Right atrium auricular region (tissue), 2 donors: ENCODE data around the gene HOXB1. TPM values are rescaled to one million over a fixed set of nuclear protein-coding genes. Genes with fewer than 3 reads are reported as not detected.

ENCODE experiments used
- DNase-seq: peaks from one replicate; pipeline ENCODE4 v3.0.0-alpha.2; 2019; ENCODE audit warnings: low spot score
- H3K27ac ChIP-seq, 2 donors: fragments of 200-600 bp; sonication (generic); 1 replicate in 1 of 2; 2 replicates in 1 of 2; pipeline ENCODE4 v1.5.1; 2016 to 2019
- H3K27me3 ChIP-seq, 2 donors: fragments of 200-600 bp; sonication (generic); one replicate each; pipeline versions ENCODE4 v1.5.1 to v1.6.0; 2017 to 2019
- H3K36me3 ChIP-seq: fragments of 200-600 bp; sonication (generic); one replicate; pipeline ENCODE4 v1.5.1; 2016
- H3K4me1 ChIP-seq, 2 donors: fragments of 200-600 bp; sonication (generic); one replicate each; pipeline versions ENCODE4 v1.5.1 to v1.6.0; 2017 to 2019
- H3K4me3 ChIP-seq, 2 donors: fragments of 200-600 bp; sonication (generic); 1 replicate in 1 of 2; 2 replicates in 1 of 2; pipeline ENCODE4 v1.5.1; 2017 to 2019; ENCODE audit warnings: mild to moderate bottlenecking in 1 of 2, moderate library complexity in 1 of 2
- H3K9me3 ChIP-seq, 2 donors: fragments of 200-600 bp; sonication (generic); one replicate each; pipeline ENCODE4 v1.5.1; 2019
- total RNA-seq, 2 donors: library from RNA; depleted of rRNA; stranded (reverse); fragments of >200 nt; gene quantifications; one replicate each; pipeline ENCODE4 v1.1.0, GENCODE V29; 2016
- TF ChIP-seq, protein P1 (sequence below), 2 donors: fragments of 200-600 bp; sonication (generic); IDR thresholded peaks; one replicate each; pipeline ENCODE4 v1.5.1; 2019; ENCODE audit warnings: antibody characterized with exemption in 2 of 2

HOXB1 gene
- total RNA-seq, 2 donors from 2014 or later: not detected

DNA sequence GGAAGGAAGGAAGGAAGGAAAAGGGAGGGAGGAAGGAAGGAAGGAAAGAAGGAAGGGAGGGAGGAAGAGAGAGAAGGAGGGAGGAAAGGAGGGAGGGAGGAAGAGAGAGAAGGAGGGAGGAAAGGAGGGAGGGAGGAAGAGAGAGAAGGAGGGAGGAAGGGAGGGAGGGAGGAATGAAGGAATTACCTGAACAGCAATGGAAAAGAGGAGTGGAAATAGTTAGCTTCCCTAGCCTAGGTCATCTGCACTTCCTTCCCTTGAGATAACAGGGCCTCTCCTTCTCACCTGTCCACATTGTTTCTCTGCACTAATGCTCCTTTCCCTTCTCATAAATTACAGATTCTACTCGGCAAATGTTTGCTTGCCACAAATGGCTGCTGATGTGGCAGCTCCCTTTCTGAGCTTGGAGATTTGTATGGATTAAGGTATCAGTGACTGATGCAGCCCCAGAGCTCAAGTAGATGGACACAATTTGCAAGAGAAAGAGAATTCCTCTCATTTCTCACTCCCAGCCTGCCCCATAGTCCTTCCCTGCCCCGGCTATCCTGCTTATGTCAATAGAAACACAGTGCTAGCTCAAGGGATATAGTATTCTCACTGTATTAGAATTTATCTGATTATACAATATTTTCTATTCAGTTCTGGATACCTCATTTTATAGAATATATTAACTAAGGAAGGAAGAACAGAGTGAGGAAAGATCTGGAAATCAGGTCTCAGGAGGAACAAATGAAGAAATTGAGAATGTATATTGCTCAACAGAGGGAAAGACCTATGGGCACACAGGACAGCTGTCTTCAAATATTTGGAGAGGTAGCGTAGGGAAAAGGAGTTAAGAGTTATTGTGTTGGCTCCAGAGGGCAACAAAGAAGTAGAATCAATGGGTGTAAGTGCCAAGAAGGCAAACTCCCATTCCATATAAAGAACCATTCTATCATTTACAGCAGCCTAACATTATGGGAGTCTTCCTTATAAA, 14.6 kb downstream of the HOXB1 start:
- Histone ChIP-seq H3K9me3 (no peaks in the 10 kb centered on the region), H3K27me3 (no peaks in the 10 kb centered on the region), H3K4me1 (no peaks in the 10 kb centered on the region), H3K4me3 (no peak overlapping the region), H3K27ac (no peak overlapping the region), H3K36me3 (no peaks in the 10 kb centered on the region)
- no peak for DNase-seq
- TF ChIP-seq, protein P1, sequence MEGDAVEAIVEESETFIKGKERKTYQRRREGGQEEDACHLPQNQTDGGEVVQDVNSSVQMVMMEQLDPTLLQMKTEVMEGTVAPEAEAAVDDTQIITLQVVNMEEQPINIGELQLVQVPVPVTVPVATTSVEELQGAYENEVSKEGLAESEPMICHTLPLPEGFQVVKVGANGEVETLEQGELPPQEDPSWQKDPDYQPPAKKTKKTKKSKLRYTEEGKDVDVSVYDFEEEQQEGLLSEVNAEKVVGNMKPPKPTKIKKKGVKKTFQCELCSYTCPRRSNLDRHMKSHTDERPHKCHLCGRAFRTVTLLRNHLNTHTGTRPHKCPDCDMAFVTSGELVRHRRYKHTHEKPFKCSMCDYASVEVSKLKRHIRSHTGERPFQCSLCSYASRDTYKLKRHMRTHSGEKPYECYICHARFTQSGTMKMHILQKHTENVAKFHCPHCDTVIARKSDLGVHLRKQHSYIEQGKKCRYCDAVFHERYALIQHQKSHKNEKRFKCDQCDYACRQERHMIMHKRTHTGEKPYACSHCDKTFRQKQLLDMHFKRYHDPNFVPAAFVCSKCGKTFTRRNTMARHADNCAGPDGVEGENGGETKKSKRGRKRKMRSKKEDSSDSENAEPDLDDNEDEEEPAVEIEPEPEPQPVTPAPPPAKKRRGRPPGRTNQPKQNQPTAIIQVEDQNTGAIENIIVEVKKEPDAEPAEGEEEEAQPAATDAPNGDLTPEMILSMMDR (IDR thresholded peaks at IDR 0.05): no peak

DNA sequence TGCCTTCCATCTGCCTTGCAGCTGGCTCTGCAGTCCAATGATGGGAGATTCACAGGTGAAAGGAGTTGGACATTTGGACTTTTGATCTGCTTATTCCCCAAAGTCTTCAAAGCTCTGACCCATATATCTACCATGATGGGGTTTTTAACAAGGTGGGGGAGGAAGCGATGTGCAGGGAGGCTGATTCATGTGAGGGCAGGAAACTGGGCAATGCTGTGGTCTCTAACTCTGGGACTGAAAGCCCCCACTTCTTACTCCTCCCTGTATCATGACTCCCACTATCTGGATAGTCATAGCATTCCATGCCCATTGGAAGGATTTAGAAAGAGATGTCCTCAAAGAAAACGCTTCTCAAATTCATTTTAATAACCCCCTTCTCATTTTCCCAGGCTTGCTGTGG, 16.3 kb downstream of the HOXB1 start:
- Histone ChIP-seq H3K27ac (no peak overlapping the region), H3K4me3 (no peak overlapping the region), H3K27me3 (no peaks in the 10 kb centered on the region), H3K36me3 (no peaks in the 10 kb centered on the region), H3K9me3 (no peaks in the 10 kb centered on the region), H3K4me1 (no peaks in the 10 kb centered on the region)
- TF ChIP-seq, protein P1 (IDR thresholded peaks at IDR 0.05): no peak
- DNase-seq: no peak

DNA sequence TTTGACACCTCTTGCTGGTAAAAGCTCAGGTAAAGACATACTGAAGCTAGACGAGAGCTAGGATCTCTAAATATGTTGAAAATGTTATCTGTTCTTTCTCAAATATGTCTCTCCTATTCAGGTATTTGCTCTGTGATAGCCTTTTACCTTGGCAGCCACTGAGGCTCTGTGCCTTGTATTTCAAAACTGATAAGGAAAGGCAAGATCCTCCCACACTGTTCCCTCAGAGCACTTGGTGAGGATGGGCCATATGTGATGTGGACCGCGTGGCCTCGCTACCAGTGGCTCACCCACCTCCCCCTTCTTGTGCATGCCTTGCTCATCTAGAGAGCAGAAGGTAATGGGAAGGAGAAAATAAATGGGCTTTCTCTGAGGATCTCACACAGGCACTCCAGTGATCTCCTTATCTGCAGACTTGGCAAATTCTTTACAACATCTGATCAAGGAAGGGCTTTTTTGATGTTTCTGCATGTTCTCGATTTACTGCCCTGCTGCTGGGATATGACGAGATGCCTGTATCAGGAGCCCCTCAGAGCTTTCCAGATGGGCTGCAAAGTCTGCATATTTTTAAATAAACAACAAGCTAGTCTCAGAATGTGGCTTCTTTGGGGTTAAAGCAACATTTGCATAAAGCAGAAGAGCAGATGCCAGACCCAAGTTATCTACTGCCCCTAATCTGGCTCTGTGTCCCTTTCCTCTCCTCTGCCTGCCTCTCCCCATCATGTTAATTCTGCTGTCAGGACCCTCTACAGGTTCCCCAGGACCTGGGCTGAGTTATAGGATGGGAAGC, 16.9 kb downstream of the HOXB1 start:
- no peaks in the 10 kb centered on the region for H3K36me3 ChIP-seq
- no peaks in the 10 kb centered on the region for H3K27me3 ChIP-seq
- H3K27ac ChIP-seq: no peak overlapping the region
- H3K4me3 ChIP-seq: no peak overlapping the region
- no peak for DNase-seq
- H3K4me1 ChIP-seq: no peaks in the 10 kb centered on the region
- TF ChIP-seq, protein P1 (IDR thresholded peaks at IDR 0.05): no peak
- H3K9me3 ChIP-seq: no peaks in the 10 kb centered on the region

DNA sequence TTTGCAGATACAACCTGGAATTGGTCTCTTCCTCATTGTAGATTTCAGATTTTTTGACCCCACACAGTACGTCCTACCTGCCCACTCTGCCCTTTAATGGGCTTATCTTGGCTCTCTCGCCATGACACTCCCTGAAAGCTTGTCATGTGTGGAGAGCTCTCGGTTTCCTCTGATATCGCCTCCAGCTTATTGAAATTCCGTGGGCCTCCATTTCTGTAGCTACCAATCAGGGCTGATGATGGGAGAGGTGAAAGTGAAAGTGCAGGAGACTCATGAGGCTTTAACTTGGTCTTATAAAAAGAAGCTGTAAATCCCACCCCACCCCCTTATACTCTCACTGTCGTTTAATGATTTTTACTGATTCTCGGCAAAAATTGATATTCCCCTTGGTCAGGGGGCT, 17.7 kb downstream of the HOXB1 start:
- Histone ChIP-seq H3K27ac (no peak overlapping the region), H3K27me3 (no peaks in the 10 kb centered on the region), H3K9me3 (no peaks in the 10 kb centered on the region), H3K4me3 (no peak overlapping the region), H3K4me1 (no peaks in the 10 kb centered on the region), H3K36me3 (no peaks in the 10 kb centered on the region)
- TF ChIP-seq, protein P1 (IDR thresholded peaks at IDR 0.05): no peak
- no peak for DNase-seq

DNA sequence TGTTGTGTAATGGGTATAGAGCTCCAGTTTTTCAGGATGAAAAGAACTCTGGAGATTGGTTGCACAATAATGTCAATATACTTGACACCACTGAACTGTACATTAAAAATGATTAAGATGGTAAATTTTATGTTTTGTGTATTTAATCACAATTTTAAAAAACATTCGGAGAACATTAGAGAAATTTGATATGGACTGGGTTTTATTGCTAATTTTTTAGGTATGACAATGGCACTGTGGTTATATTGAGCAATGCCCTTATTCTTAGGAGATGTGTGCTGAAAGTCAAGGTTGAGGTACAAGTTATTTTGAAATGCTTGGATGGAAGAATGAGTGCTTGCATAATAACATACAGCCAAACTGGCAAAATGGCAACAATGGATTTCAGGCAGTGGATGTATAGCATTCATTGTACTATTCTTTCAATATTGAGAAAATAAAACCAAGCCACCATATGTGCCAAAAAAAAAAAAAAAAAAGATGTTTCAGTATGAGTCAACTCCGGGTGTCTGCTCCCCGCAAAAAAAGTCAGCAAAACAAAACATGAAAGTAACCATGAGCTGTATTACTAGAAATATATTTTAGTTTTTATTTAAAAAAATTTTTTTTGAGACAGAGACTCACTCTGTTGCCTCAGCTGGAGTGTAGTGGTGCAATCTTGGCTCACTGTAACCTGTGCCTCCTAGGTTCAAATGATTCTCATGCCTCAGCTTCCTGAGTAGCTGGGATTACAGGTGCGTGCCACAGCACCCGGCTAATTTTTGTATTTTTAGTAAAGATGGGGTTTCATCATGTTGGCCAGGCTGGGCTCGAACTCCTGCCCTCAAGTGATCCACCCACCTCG, 19.8 kb downstream of the HOXB1 start:
- no peaks in the 10 kb centered on the region for H3K36me3 ChIP-seq
- TF ChIP-seq, protein P1 (IDR thresholded peaks at IDR 0.05): no peak
- H3K27ac ChIP-seq: no peak overlapping the region
- H3K4me3 ChIP-seq: no peak overlapping the region
- H3K9me3 ChIP-seq: no peaks in the 10 kb centered on the region
- no peak for DNase-seq
- H3K27me3 ChIP-seq: no peaks in the 10 kb centered on the region
- H3K4me1 ChIP-seq: no peaks in the 10 kb centered on the region
